NCI-H748 treated with DMSO at 0.1 percent for 48 hours (cell line): Measurements from ENCODE around the gene ABCC11.

Experiments used
- DNase-seq: peaks from one replicate; lab custom pipeline; 2025; lab: John Stamatoyannopoulos, UW

Gene ABCC11

DNA sequence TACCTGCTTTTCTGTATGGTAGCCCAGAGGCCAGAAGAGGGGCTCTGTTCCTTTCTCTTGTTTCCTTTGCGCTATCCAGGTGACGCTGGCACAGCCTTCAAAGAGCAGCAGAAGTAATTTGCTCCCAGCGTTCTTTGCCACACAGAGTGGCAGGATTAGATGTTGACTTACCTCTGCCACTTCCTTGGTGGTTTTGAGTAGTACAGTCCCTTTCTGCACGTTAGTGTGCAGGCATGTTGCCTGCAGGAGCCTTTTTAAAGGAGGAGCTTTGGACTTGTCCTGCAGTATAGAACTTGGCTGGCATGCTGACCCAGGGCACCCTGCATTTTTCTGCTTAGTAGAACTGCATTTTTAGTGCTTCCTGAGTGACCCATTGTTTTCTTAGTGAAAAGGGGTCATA lies at the start of gene ABCC11:
Gene ABCC11 (minus strand): TSS at position 229 of the 400 bp plus-strand sequence. CDS start 15,618 bp downstream, outside the sequence.
- DNase-seq, result no peak

- no peak for DNase-seq
These were observed 48.3 kb upstream of the ABCC11 start for GRCh38 chr16:48295488-48296281.

- DNase-seq, result no peak
These were observed 47.4 kb upstream of the ABCC11 start for GRCh38 chr16:48294724-48295123.

GRCh38 chr16:48292452-48292851 lies 45.1 kb upstream of the ABCC11 start:
- no peak for DNase-seq

GRCh38 chr16:48291754-48292153 lies 44.4 kb upstream of the ABCC11 start:
- DNase-seq, result no peak

DNA sequence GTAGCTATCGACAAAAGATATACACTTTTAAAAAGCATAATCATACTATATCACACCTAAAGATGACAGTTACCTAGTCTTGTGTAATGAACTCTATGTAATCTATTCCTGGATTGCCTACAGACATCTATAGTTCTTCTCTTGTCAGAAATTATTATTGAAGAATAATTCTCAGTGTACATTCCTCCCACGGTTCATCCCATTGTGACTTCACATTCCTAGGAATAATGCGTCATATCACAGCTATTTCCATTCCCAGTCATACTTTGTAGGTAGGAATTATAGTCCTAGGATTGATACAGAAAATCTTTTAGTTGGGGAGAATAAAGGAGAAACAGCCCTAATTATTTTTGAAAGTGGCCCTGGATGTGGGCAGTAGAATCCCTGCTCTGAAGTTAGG lies 44.0 kb upstream of the ABCC11 start:
- no peak for DNase-seq

GRCh38 chr16:48287239-48287638 lies 39.9 kb upstream of the ABCC11 start:
- DNase-seq, result no peak

DNA sequence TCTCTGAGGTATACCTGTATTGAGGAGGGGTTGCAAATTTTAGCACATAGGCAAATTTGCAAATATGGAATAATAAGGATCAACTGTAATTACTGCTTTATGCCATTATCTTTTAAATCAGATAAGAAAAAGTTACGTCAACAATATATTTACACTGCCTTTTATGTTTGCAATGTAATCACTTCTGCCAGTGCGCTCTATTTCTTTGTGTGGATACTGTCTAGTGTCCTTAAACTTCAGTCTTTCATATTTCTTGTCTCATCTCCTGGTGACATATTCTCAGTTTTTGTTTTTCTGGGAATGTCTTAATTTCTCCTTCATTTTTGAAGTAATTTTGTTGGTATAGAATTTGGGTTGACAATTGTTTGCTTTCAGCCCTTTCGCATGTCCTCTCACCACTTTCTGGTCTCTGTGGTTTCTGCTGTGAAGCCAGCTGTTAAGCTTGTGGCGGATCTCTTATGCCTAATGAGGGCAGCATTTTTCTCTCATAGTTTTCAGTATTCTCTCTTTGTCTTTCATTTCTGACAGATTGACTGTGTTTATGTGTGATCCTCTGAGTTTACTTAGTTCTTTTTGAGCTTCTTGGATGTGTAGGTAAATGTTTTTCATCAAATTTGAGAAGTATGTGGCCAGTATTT lies 37.6 kb upstream of the ABCC11 start:
- no peak for DNase-seq

DNA sequence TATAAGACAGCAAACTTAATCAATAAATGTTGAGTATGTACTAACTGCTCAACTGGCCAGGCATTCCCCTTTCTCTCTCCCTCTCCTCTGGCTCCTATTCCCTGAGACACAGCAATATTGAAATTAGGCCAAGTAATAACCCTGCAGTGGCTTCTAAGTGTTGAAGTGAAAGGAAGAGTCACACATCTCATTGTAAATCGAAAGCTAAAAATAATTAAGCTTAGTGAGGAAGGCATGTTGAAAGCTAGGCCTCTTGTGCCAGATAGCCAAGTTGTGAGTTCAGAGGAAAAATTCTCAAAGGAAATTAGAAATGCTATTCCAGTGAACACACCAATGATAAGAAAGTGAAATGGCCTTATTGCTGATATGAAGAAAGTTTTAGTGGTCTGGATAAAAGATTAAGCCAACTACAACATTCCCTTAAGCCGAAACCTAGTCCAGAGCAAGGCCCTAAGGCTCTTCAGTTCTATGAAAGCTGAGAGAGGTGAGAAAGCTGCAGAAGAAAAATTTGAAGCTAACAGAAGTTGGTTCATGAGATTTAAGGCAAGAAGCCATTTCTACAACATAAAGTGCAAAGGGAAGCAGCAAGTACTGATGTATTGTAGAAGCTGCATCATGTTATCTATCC lies 35.4 kb upstream of the ABCC11 start:
- DNase-seq, result no peak

GRCh38 chr16:48280546-48280945 lies 33.2 kb upstream of the ABCC11 start:
- DNase-seq, result no peak

DNA sequence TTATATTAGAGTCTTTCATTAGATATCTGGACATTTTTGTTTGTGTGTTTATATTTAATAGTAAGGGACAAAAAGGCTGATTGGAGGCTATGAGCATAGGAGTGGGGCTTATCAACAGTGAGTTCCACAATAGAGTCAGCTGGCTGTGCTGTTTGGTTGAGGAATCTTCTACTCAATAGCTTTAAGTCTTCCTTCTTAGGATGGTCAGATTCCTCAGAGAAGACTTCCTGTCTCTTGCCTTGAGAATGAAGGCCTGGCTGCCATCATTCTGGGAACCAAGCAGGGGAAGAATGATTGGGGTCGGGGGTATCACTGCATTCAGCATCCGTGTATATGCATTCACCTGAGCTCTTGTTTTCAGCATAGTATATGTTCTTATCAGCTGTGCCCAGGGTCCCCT lies 31.9 kb upstream of the ABCC11 start:
- no peak for DNase-seq

DNA sequence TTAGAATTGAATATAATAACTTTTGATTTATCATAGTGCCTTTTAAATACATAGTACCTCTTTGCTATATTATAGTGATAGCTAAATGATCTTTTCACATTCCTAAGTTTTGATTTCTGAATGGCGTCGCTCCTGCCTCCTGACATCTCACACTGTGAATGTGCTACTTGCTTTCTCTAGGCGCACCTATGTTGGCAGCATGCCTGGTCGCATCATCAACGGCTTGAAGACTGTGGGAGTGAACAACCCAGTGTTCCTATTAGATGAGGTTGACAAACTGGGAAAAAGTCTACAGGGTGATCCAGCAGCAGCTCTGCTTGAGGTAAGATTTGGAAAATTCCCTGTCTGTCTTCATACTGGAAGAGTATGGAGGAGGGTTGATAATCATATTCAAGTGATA lies 29.8 kb upstream of the ABCC11 start:
- no peak for DNase-seq

DNA sequence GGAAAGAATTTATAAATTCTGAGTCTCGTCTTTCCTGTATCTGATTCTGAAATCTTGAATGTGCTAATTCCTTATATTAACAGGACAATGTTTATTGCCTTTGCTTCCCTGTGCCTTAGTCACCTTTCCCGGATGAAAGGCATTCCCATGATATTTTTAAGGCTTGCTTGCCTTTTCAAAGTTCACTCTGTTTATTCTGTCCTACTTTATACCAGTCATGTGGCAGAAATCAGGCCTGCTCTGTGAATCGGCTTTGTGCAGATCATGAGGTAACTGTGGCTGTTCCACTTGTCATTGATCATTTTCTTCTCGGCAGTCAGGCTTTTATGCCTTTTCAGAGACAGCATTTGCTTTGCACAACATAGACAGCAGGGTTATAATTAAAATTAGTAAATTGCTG lies 28.8 kb upstream of the ABCC11 start:
- no peak for DNase-seq

- no peak for DNase-seq
These were observed 27.1 kb upstream of the ABCC11 start for GRCh38 chr16:48274476-48274875.

- DNase-seq, result no peak
These were observed 25.6 kb upstream of the ABCC11 start for GRCh38 chr16:48272837-48273421.

DNA sequence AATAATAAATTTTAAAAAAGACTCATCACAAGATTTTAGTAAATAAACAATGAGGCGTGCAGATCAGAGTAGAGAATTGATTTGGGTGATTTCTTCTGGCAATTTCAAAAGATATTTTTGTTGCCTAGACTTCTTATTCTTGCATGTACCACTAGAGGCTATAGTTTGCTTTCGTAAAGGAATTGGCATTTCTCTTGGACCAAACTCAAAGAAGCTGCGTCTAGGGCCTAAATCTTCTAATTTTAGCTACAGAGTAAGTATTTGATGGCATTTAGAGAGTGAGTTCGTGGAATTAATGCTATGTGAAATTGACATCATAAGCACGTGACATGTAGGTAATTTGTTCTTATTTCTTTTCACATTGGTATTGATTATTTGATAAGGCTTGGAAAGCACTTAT lies 24.4 kb upstream of the ABCC11 start:
- no peak for DNase-seq

DNA sequence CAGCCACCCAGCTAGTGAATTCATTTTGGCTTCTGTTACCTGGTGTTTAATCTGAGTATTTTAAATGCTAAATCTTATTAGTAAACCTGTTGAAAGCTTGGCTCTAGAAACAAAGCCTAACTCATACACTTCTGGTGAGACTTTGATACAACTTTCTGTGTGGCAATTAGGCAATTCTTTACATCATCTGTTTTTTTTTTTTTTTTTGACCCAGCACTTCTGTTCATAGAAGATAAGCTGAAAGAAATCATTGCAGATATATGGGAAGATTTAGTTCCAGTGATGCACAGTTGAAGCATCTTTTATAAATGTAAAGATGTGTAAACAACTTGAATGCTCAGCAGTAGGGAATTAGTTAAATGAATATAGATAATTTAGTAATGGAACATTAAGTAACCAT lies 21.7 kb upstream of the ABCC11 start:
- DNase-seq, result no peak

DNA sequence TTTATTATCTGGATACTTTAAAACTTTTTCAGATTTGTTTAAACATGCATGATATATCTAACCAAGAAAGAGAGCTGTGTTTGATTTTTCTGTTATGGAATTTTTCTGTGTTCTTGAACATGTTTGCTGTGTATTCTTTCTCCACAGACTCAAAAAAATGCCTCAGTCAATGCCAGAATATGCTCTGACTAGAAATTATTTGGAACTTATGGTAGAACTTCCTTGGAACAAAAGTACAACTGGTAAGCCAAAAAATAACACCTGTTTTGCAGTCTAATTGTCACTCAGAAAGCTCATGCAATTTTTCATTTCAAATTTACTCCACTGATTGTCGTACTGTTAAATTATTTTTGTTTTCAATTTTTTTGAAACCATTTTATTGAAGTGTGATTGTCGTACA lies 15.3 kb upstream of the ABCC11 start:
- no peak for DNase-seq

- DNase-seq, result no peak
These were observed 14.2 kb upstream of the ABCC11 start for GRCh38 chr16:48261569-48261968.

DNA sequence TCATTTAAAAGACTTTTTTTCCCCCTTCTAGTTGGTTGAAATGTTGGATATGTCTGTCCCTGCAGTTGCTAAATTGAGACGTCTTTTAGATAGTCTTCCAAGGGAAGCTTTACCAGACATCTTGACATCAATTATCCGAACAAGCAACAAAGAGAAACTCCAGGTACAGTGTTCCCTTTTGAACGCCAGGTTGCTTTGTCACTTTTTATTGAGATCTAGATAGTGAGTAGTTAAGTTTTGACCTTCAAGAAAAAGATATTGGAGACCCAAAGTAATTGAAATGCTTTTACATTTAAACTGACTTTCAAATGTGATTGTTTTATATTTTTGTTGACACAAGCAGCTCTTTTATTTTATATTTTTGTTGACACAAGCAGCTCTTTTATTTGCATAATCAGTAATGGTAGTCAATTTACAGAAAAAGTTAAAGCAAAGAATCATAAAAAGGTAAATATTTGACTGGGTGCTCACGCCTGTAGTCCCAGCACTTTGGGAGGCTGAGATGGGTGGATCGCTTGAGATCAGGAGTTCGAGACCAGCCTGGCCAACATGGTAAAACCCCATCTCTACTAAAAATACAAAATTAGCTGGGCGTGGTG lies 9.3 kb upstream of the ABCC11 start:
- DNase-seq, result no peak

- no peak for DNase-seq
These were observed 4.7 kb upstream of the ABCC11 start for GRCh38 chr16:48252013-48252412.

DNA sequence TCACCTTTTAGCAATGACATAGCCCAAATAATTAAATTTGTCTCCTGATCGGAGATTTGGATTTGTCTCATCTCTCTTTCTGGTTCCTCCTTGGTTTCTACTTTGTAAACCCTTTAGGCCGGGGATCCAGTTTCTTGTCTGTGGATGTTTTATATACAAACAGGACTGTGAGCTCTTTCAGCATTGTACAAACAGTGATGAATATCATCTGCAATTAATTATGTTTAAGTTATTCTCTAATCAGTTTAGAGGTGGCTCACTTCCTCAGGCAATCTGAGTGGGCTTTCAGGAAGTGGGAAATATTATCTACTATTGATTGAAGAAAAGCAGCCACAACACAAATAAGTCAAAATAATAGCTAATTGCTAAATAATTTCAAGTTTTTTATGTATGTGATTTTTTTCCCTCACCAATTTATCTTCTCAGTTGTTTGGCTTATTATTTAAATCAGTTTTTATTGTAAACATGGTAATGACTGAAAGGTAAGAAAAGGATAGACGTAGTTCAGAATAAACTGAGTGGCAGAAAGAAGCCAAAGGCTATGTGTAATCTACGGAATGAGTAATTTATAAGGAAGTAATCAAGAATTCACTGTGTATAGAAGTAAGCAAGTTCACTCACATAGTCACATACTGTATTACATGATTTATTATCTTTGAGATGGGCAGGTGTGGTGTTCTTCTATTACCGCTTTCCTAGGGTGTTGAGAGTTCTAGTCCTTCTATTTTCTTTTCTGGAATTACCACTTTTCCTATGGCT lies 3.4 kb upstream of the ABCC11 start:
- DNase-seq, result no peak
